Adrenal gland (tissue), 12 donors: ENCODE data around the gene ENOPH1. TPM values are rescaled to one million over a fixed set of nuclear protein-coding genes. Genes with fewer than 3 reads are reported as not detected.

Source experiments
- DNase-seq, 7 donors: peaks; one replicate each; pipeline ENCODE4 v3.0.0-alpha.2; 2019 to 2020
- H3K27ac ChIP-seq, 5 donors: fragments of 200-600 bp; sonication (generic) in 4 of 5; 1 replicate in 3 of 5; 2 replicates in 2 of 5; pipeline versions ENCODE4 v1.5.1 to v1.8.0; 2016 to 2020; ENCODE audit warnings: mild to moderate bottlenecking in 1 of 5
- H3K27me3 ChIP-seq: fragments of 200-600 bp; 2 replicates; pipeline ENCODE4 v1.8.0; 2021
- H3K36me3 ChIP-seq, 2 donors: fragments of 200-600 bp; replicated peaks in 1 of 2; 1 replicate in 1 of 2; 2 replicates in 1 of 2; pipeline versions ENCODE4 v1.5.1 to v1.8.0; 2018 to 2022
- H3K4me1 ChIP-seq, 2 donors: fragments of 200-600 bp; replicated peaks in 1 of 2; 1 replicate in 1 of 2; 2 replicates in 1 of 2; pipeline versions ENCODE4 v1.5.1 to v1.8.0; 2018 to 2021
- H3K4me3 ChIP-seq, 4 donors: fragments of 200-600 bp; sonication (generic) in 3 of 4; one replicate each; pipeline ENCODE4 v1.5.1; 2016 to 2018
- H3K9me3 ChIP-seq, 3 donors: fragments of 200-600 bp; sonication (generic) in 1 of 3; replicated peaks in 1 of 3; 1 replicate in 2 of 3; 2 replicates in 1 of 3; pipeline versions ENCODE4 v1.5.1 to v1.8.0; 2016 to 2021
- POLR2A ChIP-seq, 2 donors: fragments of 450-650 bp; IDR thresholded peaks; one replicate each; pipeline ENCODE4 v1.6.1; 2017; ENCODE audit warnings: antibody characterized with exemption in 2 of 2, mild to moderate bottlenecking in 2 of 2, moderate library complexity in 1 of 2
- WGBS, 4 donors: extraction: QIAGEN DNeasy Blood & Tissue Kit in 2 of 4; methylation state at CpG; one replicate each; pipeline versions ENCODE4 v1.1.5 to v1.1.7; 2013 to 2017; 5-methylcytosine and 5-hydroxymethylcytosine counted together
- intact Hi-C, 2 donors: fragments of 100-400 bp; cut with DNase I; formaldehyde crosslinking; loops; one replicate each; pipeline versions ENCODE4 v1.14.1 to v1.15.0; 2022 to 2023
- polyA plus RNA-seq, 3 donors: library from polyadenylated mRNA; stranded (reverse); fragments of 200-250 nt in 2 of 3; fragments of 350-450 nt in 1 of 3; fragmentation: Illumina TruSeq in 1 of 3; extraction: RNeasy Lipid Tissue Mini Kit (QIAGEN cat#74804) in 1 of 3; gene quantifications; one replicate each; pipeline ENCODE4 v1.2.3, GENCODE V29; 2013 to 2014
- total RNA-seq, 9 donors: library from RNA; depleted of rRNA in 4 of 9; stranded (reverse); fragments of >200 nt in 4 of 9; fragments of 120-200 nt in 1 of 9; fragmentation: NEBNext Ultra II Directional in 1 of 9; extraction: Animal tissue kit (Norgen Biotek cat#: 25700) in 1 of 9; gene quantifications; one replicate each; pipeline versions ENCODE4 v1.1.0 to v1.2.4, GENCODE V29; 2013 to 2023
- TF ChIP-seq, protein P1 (sequence below), 6 experiments: fragments of 450-650 bp in 4 of 6; fragments of 200-600 bp in 2 of 6; sonication (generic) in 1 of 6; IDR thresholded peaks; 1 replicate in 5 of 6; 2 replicates in 1 of 6; pipeline versions ENCODE4 v1.5.1 to v1.8.0; 2016 to 2021; ENCODE audit warnings: antibody characterized with exemption in 6 of 6, mild to moderate bottlenecking in 2 of 6, moderate library complexity in 1 of 6
- donor health status: healthy with polysubstance abuse.
- donor health status: Bipolar disorder and iron deficiency.
- donor health status: DM: yes; HTN: yes; CAD: no.
- donor health status: DM: no; HTN: no; CAD: no.
- donor health status: DM: no; HTN: no; CAD: no.
- donor health status: DM: yes; HTN: yes; CAD: no.

The ENOPH1 gene
- total and polyA plus RNA-seq, 12 donors, result 22.7 to 65.7 (median 35.0) TPM

DNA sequence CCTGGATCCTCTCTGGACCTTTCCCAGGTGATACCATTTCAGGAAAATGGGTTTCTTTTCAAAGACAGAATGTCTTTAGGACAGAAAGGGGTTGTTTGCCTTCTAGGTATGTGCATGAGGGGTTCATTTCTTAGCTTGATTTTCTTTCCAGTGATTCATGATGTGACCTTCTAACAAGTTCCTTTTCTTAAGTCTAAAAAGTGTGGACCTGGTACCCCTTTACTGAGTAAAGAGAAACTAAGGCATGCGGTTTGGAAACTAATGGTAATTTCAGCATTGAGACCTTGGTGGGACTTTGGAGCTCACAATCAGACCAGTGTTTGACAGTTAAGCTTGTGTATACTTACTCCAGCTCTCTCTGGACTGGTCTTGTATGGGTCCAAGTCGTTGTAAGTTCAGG is 8.7 kb downstream of the ENOPH1 start:
- Histone ChIP-seq H3K27ac (no peak overlapping the region), H3K4me3 (no peak overlapping the region), H3K27me3 (no peaks in the 10 kb centered on the region), H3K9me3 (no peaks in the 10 kb centered on the region), H3K36me3 (no peaks in the 10 kb centered on the region), H3K4me1 (no peaks in the 10 kb centered on the region)
- intact Hi-C loops, result no loop called here
- whole genome bisulfite sequencing, 4 donors, result 92 to 100% (median 98%) methylated on average over 2 of the region's 2 CpGs
- TF ChIP-seq, protein P1, sequence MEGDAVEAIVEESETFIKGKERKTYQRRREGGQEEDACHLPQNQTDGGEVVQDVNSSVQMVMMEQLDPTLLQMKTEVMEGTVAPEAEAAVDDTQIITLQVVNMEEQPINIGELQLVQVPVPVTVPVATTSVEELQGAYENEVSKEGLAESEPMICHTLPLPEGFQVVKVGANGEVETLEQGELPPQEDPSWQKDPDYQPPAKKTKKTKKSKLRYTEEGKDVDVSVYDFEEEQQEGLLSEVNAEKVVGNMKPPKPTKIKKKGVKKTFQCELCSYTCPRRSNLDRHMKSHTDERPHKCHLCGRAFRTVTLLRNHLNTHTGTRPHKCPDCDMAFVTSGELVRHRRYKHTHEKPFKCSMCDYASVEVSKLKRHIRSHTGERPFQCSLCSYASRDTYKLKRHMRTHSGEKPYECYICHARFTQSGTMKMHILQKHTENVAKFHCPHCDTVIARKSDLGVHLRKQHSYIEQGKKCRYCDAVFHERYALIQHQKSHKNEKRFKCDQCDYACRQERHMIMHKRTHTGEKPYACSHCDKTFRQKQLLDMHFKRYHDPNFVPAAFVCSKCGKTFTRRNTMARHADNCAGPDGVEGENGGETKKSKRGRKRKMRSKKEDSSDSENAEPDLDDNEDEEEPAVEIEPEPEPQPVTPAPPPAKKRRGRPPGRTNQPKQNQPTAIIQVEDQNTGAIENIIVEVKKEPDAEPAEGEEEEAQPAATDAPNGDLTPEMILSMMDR (IDR thresholded peaks at IDR 0.05), result no peak
- TF ChIP-seq POLR2A (IDR thresholded peaks at IDR 0.05), result no peak
- DNase-seq, result no peak

DNA sequence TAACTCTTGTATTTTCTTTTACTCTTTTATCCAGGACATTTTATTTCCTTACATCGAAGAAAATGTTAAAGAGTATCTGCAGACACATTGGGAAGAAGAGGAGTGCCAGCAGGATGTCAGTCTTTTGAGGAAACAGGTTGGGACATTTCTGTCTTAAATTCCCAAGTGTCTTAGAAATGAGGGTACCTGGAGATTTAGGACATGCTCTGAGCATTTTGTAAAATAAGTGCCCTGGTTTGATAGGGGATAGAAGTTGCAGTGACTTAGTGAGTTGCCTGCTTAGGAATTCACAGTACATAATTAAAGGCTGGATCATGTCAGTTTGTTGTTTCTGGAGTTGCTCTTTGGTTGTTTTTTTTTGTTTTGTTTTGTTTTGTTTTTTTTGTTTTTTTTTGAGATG is 17.5 kb downstream of the ENOPH1 start:
- Histone ChIP-seq H3K27me3 (no peaks in the 10 kb centered on the region), H3K9me3 (no peaks in the 10 kb centered on the region), H3K4me3 (no peak overlapping the region), H3K27ac (no peak overlapping the region), H3K4me1 (no peaks in the 10 kb centered on the region), H3K36me3 (peaks cover 0 to 17% of the 10 kb centered on the region in 2 donors)
- intact Hi-C loops, result no loop called here
- no peak for TF ChIP-seq POLR2A (IDR thresholded peaks at IDR 0.05)
- TF ChIP-seq, protein P1 (IDR thresholded peaks at IDR 0.05), result no peak
- WGBS, 4 donors, result 95 to 99% (median 98%) methylated on average over 1 of the region's 1 CpG
- no peak for DNase-seq

DNA sequence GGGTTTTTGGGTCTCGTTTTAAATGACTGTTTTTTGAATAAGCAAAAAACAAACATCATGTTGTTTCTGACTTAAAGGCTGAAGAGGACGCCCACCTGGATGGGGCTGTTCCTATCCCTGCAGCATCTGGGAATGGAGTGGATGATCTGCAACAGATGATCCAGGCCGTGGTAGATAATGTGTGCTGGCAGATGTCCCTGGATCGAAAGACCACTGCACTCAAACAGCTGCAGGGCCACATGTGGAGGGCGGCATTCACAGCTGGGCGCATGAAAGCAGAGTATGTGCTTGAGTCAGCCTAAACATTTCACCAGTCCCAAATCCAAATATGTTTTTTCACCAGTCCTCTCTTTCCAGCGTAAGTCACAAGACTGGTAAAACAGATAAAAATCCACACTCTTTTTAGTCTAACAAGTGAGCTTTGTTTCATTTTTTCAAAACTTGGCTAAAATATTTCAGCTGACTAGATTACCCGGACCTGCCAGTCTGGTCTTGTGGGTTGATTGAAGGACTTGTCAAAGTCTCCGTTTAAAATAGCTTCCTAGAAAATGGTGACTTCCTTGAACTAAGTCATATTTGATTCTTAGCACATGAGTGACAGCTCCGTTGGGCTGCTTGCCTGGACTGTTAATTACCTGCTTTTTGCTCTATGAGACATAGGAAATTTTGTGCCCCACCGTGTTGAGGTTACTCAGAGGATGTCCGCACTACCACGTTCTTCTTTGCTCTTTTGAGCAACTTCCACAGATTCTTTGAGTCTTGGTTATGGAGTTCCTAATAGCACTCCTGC is 20.8 kb downstream of the ENOPH1 start:
- TF ChIP-seq, protein P1 (IDR thresholded peaks at IDR 0.05), result no peak
- no peak for TF ChIP-seq POLR2A (IDR thresholded peaks at IDR 0.05)
- intact Hi-C loops, result no loop called here
- Histone ChIP-seq H3K4me1 (no peaks in the 10 kb centered on the region), H3K27me3 (no peaks in the 10 kb centered on the region), H3K27ac (no peak overlapping the region), H3K9me3 (no peaks in the 10 kb centered on the region), H3K4me3 (no peak overlapping the region), H3K36me3 (peaks cover 0 to 32% of the 10 kb centered on the region in 2 donors)
- DNase-seq, result no peak
- 88 to 95% (median 91%) methylated on average over 13 of the region's 13 CpGs for WGBS, 4 donors

DNA sequence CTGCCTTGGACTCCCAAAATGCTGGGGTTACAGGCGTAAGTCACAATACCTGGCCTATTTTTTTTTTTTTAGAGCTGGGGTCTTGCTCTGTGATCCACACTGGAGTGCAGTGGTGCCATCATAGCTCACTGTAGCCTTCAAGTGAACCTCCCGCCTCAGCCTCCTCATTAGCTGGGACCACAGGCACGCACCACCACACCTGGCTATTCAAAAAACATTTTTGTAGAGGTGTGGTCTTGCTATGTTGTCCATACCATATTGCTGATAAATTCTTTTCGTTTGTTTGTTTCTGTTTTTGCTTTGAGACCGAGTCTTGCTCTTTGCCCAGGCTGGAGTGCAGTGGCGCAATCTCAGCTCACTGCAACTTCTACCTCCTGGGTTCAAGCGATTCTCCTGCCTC is 21.6 kb downstream of the ENOPH1 start:
- H3K4me1 ChIP-seq, result no peaks in the 10 kb centered on the region
- 92 to 96% (median 96%) methylated on average over 7 of the region's 7 CpGs for WGBS, 4 donors
- H3K4me3 ChIP-seq, result no peak overlapping the region
- DNase-seq, result no peak
- intact Hi-C loops, result no loop called here
- peaks cover 0 to 36% of the 10 kb centered on the region in 2 donors for H3K36me3 ChIP-seq
- TF ChIP-seq, protein P1 (IDR thresholded peaks at IDR 0.05), result no peak
- TF ChIP-seq POLR2A (IDR thresholded peaks at IDR 0.05), result no peak
- H3K9me3 ChIP-seq, result no peaks in the 10 kb centered on the region
- no peak overlapping the region for H3K27ac ChIP-seq
- H3K27me3 ChIP-seq, result no peaks in the 10 kb centered on the region
